H1 (cell line): ENCODE results near the gene NCAPD2. TPM values are rescaled to one million over a fixed set of nuclear protein-coding genes. Genes with fewer than 3 reads are reported as not detected.

Experiments used
- ATF2 ChIP-seq: IDR thresholded peaks from 2 replicates; pipeline ENCODE4 v1.6.1; 2012; ENCODE audit warnings: low read length, inconsistent platforms
- CHD2 ChIP-seq: IDR thresholded peaks from 2 replicates; pipeline ENCODE4 v1.6.1; 2012; ENCODE audit warnings: low read length, improper control_type of control experiment
- KDM5A ChIP-seq: fragments of 200-600 bp; IDR thresholded peaks from 2 replicates; pipeline ENCODE4 v1.7.1; 2012; ENCODE audit warnings: mild to moderate bottlenecking, low read length, inconsistent platforms, mixed read lengths
- POU5F1 ChIP-seq: IDR thresholded peaks from 2 replicates; pipeline ENCODE4 v1.6.1; 2011; ENCODE audit warnings: low read depth, mild to moderate bottlenecking, low read length, moderate library complexity
- RAD21 ChIP-seq, 2 experiments: IDR thresholded peaks in 1 of 2; conservative IDR thresholded peaks in 1 of 2; 2 replicates each; pipeline ENCODE4 v1.6.1; 2011; ENCODE audit warnings: low read depth in 2 of 2, low read length in 2 of 2, improper control_type of control experiment in 1 of 2, inconsistent platforms in 1 of 2, mild to moderate bottlenecking in 1 of 2, moderate library complexity in 1 of 2
- RBBP5 ChIP-seq: IDR thresholded peaks from 2 replicates; pipeline ENCODE4 v1.7.1; 2012; ENCODE audit warnings: low read depth, mild to moderate bottlenecking, inconsistent platforms, low read length, moderate library complexity, borderline replicate concordance
- RNF2 ChIP-seq: fragments of 200-900, 300-1000 bp; sonication (generic); IDR thresholded peaks from 2 replicates; pipeline ENCODE4 v1.7.1; 2016; ENCODE audit warnings: borderline replicate concordance, low read depth, mild to moderate bottlenecking, antibody characterized with exemption, low read length; ENCODE audit not compliant: poor library complexity, severe bottlenecking; ENCODE audit errors: missing control alignments
- RXRA ChIP-seq: IDR thresholded peaks from 2 replicates; pipeline ENCODE4 v1.6.1; 2011; ENCODE audit warnings: low read depth, mild to moderate bottlenecking, low read length, moderate library complexity; ENCODE audit not compliant: insufficient read depth
- SIN3A ChIP-seq, 2 experiments: IDR thresholded peaks in 1 of 2; conservative IDR thresholded peaks in 1 of 2; 2 replicates each; pipeline ENCODE4 v1.6.1; 2011 to 2012; ENCODE audit warnings: low read length in 2 of 2, improper control_type of control experiment in 1 of 2, low read depth in 1 of 2, mild to moderate bottlenecking in 1 of 2
- SP4 ChIP-seq: IDR thresholded peaks from 2 replicates; pipeline ENCODE4 v1.6.1; 2012; ENCODE audit warnings: low read length, inconsistent platforms
- TBP ChIP-seq: IDR thresholded peaks from 2 replicates; pipeline ENCODE4 v1.6.1; 2011; ENCODE audit warnings: low read depth, low read length, improper control_type of control experiment
- TCF12 ChIP-seq: IDR thresholded peaks from 2 replicates; pipeline ENCODE4 v1.6.1; 2011; ENCODE audit warnings: low read depth, mild to moderate bottlenecking, low read length
- USF2 ChIP-seq: IDR thresholded peaks from 2 replicates; pipeline ENCODE4 v1.6.1; 2011; ENCODE audit warnings: low read length, improper control_type of control experiment
- polyA plus RNA-seq, 7 experiments: library from polyadenylated mRNA; depleted of rRNA in 3 of 7; stranded (reverse) in 5 of 7; unstranded in 2 of 7; fragments of >200 nt in 5 of 7; fragments of 200-250 nt in 2 of 7; gene quantifications; 1 replicate in 5 of 7; 2 replicates in 1 of 7; 4 replicates in 1 of 7; pipeline versions ENCODE4 v1.2.1 to v1.2.3, GENCODE V29; 2011 to 2013; ENCODE audit warnings: missing spikeins in 2 of 7, mixed read lengths in 2 of 7
- total RNA-seq: library from RNA; stranded (reverse); fragmentation: NEBNext Ultra II Directional; extraction: Animal tissue kit (Norgen Biotek cat#: 25700); gene quantifications from 2 replicates; pipeline ENCODE4 v1.2.1, GENCODE V29; 2021

Gene NCAPD2
- total and polyA plus RNA-seq, 2 of the 8 experiments (the other 6 are each of a cell fraction or from before 2014, with no cell fraction given) = 55.8 to 132 TPM

GRCh38 chr12:6532051-6532926 is 38.4 kb downstream of the NCAPD2 start (continued):
- TF ChIP-seq RNF2 (no peak), KDM5A (no peak), TCF12 (no peak), POU5F1 (no peak), SP4 (no peak), CHD2 (no peak), RBBP5 (no peak), TBP (no peak), RXRA (no peak), SIN3A (conservative IDR thresholded peaks at IDR 0.05 in 1 of 2, IDR thresholded peaks at IDR 0.05 in 1 of 2; ENCODE audit: low read depth in 1 of 2, low read length in 2 of 2) (peak; percentile 18 to 64; a peak in 2 of 4 replicates), ATF2 (no peak; the same call in 1 of the 2 replicates), RAD21 (IDR thresholded peaks at IDR 0.05 in 1 of 2, conservative IDR thresholded peaks at IDR 0.05 in 1 of 2; ENCODE audit: low read depth in 2 of 2, low read length in 2 of 2) (no peak), USF2 (no peak)
